K562 (cell line): ENCODE results near the gene TM7SF2. TPM values are rescaled to one million over a fixed set of nuclear protein-coding genes. Genes with fewer than 3 reads are reported as not detected.

Experiments used
- CAMTA2 ChIP-seq: fragments of 250-450 bp; sonication (Bioruptor Pico); conservative IDR thresholded peaks from 2 replicates; pipeline ENCODE4 v1.5.1; 2022
- DEAF1 ChIP-seq: fragments of 450-650 bp; formaldehyde crosslinking; IDR thresholded peaks from 2 replicates; pipeline ENCODE4 v1.4.0; 2020; ENCODE audit warnings: mild to moderate bottlenecking, moderate library complexity
- ELF2 ChIP-seq: fragments of 250-450 bp; sonication (Bioruptor Pico); IDR thresholded peaks from 2 replicates; pipeline ENCODE4 v1.5.0; 2021; ENCODE audit warnings: mild to moderate bottlenecking
- HNRNPH1 ChIP-seq: fragments of 200-400 bp; formaldehyde crosslinking; optimal IDR thresholded peaks from 2 replicates; pipeline ENCODE3; 2017; ENCODE audit warnings: low read depth, mild to moderate bottlenecking, low read length, moderate library complexity
- KDM1A ChIP-seq, 2 experiments: fragments of 450-650 bp; IDR thresholded peaks; 2 replicates each; pipeline ENCODE4 v1.6.1; 2016; ENCODE audit warnings: mild to moderate bottlenecking in 2 of 2
- L3MBTL2 ChIP-seq: fragments of 450-650 bp; IDR thresholded peaks from 2 replicates; pipeline ENCODE4 v1.6.1; 2016; ENCODE audit warnings: mild to moderate bottlenecking, moderate library complexity
- MEF2A ChIP-seq: IDR thresholded peaks from 2 replicates; pipeline ENCODE4 v1.6.1; 2011; ENCODE audit warnings: low read depth, mild to moderate bottlenecking, low read length, moderate library complexity; ENCODE audit not compliant: control insufficient read depth
- MTA2 ChIP-seq: fragments of 450-650 bp; IDR thresholded peaks from 2 replicates; pipeline ENCODE4 v1.6.1; 2016; ENCODE audit warnings: low read depth
- NR4A1 ChIP-seq, 2 experiments: fragments of 250-450 bp in 1 of 2; fragments of 450-650 bp in 1 of 2; sonication (Bioruptor Pico) in 1 of 2; IDR thresholded peaks; 2 replicates each; pipeline versions ENCODE4 v1.4.0 to v1.6.1; 2016 to 2020; ENCODE audit warnings: mild to moderate bottlenecking in 2 of 2, missing compliant biosample characterization in 1 of 2, missing genetic modification characterization in 1 of 2, moderate library complexity in 1 of 2
- NRF1 ChIP-seq, 2 experiments: fragments of 450-650 bp; IDR thresholded peaks in 1 of 2; conservative IDR thresholded peaks in 1 of 2; 2 replicates each; pipeline ENCODE4 v1.6.1; 2014; ENCODE audit warnings: mild to moderate bottlenecking in 2 of 2
- RBM14 ChIP-seq: fragments of 200-400 bp; formaldehyde crosslinking; IDR thresholded peaks from 2 replicates; pipeline ENCODE4 v1.6.1; 2018; ENCODE audit warnings: low read depth, mild to moderate bottlenecking, low read length, moderate library complexity, borderline replicate concordance; ENCODE audit not compliant: insufficient read depth
- SNRNP70 ChIP-seq: fragments of 200-400 bp; formaldehyde crosslinking; optimal IDR thresholded peaks from 2 replicates; pipeline ENCODE3; 2017; ENCODE audit warnings: low read depth, low read length
- VEZF1 ChIP-seq: fragments of 200-800 bp; sonication (Bioruptor generic); IDR thresholded peaks from 2 replicates; pipeline ENCODE4 v1.6.1; 2017; ENCODE audit warnings: missing genetic modification characterization, missing compliant biosample characterization
- ZNF699 ChIP-seq: fragments of 250-450 bp; sonication (Bioruptor Pico); IDR thresholded peaks from 2 replicates; pipeline ENCODE4 v1.8.0; 2021; ENCODE audit warnings: mild to moderate bottlenecking, moderate library complexity; ENCODE audit not compliant: insufficient replicate concordance
- polyA plus RNA-seq, 8 experiments: library from polyadenylated mRNA; depleted of rRNA in 4 of 8; stranded (reverse) in 5 of 8; unstranded in 3 of 8; fragments of >200 nt; fragmentation: Nextera tagmentation in 2 of 8; fragmentation: Illumina TruSeq in 1 of 8; extraction: Ambion mirVana in 2 of 8; extraction: Trizol in 1 of 8; gene quantifications; 2 replicates each; pipeline versions ENCODE4 v1.2.1 to v1.2.3, GENCODE V29; 2011 to 2014; ENCODE audit warnings: inconsistent platforms in 1 of 8, missing spikeins in 1 of 8
- total RNA-seq, 7 experiments: library from RNA; depleted of rRNA in 6 of 7; stranded (reverse); fragments of >200 nt in 6 of 7; fragmentation: Illumina TruSeq in 2 of 7; extraction: Trizol in 2 of 7; gene quantifications; 2 replicates each; pipeline versions ENCODE4 v1.2.1 to v1.2.3, GENCODE V29; 2011 to 2021; ENCODE audit warnings: low replicate concordance in 1 of 7
- TF ChIP-seq, protein P1 (sequence below): fragments of 250-450 bp; sonication (Bioruptor Pico); IDR thresholded peaks from 2 replicates; pipeline ENCODE4 v1.4.0; 2020

Gene TM7SF2
- total and polyA plus RNA-seq, 9 of the 15 experiments (the other 6 are each of a cell fraction or from before 2014, with no cell fraction given), result 1.2 to 22.0 (median 14.3) TPM

DNA sequence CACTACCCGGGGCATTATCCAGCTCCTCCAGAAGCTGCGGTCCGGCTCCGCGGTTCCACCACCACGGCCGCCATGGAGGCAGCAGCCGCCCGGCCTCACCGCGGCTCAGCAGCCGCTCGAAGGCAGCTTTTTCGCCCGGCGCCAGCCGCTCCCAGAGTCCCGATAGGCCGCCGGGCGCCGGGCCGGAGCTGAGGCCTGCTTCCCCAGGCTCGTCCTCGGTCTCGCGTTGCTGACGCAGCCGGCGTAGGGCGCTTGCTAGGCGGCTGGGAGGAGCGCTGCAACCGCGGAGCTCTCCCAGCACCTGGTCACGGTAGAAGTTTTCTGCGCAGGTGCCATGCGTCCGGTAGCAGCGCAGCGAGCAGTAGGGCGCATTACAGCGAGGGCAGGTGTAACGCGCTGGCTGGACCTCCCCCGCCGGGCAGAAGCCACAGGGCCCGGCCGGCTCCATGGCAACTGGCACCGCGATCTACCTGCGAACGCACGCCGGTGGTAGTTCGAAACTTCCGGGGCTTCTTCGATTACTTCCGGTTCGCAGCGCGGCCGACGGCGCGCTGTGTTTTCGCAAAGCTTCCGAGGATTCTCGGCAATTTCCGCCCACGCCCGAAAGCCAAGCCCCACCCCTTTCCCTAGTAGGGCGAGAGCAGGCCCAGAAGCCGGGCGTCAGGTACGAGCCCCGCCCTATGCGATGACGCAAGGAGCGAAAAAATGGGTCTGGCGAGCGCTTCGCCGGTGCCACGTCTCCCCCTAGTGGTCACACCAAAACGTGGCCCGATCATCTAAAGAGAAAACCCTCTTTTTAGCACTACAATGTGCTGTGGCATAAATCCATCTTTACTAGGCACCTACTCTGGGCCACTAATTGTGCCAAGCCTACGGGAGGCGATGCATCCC lies 5.8 kb downstream of the TM7SF2 start, which contains the start of gene ZNHIT2 (continued):
- TF ChIP-seq DEAF1 (CRISPR knock-in tag) (peak; percentile 100), CAMTA2 (CRISPR knock-in tag) (no peak), KDM1A (IDR thresholded peaks at IDR 0.05) (no peak), ZNF699 (CRISPR knock-in tag) (no peak), MEF2A (peak; percentile 44; the same call in 1 of the 2 replicates), VEZF1 (CRISPR knock-in tag) (peak; percentile 91), L3MBTL2 (peak; percentile 12; the same call in 1 of the 2 replicates), MTA2 (peak; percentile 78), SNRNP70 (no peak), HNRNPH1 (no peak), ELF2 (peak; percentile 69; the same call in 1 of the 2 replicates), RBM14 (no peak), NR4A1 (CRISPR knock-in tag; IDR thresholded peaks at IDR 0.05) (peak; percentile 61; the same call in 1 of the 2 replicates), NR4A1 (tag; IDR thresholded peaks at IDR 0.05) (0 out of 2 replicates have a peak, but pooled peaks have one; percentile 37), NRF1 (conservative IDR thresholded peaks at IDR 0.05 in 1 of 2, IDR thresholded peaks at IDR 0.05 in 1 of 2) (peak; percentile 78 to 80)
- TF ChIP-seq, protein P1, sequence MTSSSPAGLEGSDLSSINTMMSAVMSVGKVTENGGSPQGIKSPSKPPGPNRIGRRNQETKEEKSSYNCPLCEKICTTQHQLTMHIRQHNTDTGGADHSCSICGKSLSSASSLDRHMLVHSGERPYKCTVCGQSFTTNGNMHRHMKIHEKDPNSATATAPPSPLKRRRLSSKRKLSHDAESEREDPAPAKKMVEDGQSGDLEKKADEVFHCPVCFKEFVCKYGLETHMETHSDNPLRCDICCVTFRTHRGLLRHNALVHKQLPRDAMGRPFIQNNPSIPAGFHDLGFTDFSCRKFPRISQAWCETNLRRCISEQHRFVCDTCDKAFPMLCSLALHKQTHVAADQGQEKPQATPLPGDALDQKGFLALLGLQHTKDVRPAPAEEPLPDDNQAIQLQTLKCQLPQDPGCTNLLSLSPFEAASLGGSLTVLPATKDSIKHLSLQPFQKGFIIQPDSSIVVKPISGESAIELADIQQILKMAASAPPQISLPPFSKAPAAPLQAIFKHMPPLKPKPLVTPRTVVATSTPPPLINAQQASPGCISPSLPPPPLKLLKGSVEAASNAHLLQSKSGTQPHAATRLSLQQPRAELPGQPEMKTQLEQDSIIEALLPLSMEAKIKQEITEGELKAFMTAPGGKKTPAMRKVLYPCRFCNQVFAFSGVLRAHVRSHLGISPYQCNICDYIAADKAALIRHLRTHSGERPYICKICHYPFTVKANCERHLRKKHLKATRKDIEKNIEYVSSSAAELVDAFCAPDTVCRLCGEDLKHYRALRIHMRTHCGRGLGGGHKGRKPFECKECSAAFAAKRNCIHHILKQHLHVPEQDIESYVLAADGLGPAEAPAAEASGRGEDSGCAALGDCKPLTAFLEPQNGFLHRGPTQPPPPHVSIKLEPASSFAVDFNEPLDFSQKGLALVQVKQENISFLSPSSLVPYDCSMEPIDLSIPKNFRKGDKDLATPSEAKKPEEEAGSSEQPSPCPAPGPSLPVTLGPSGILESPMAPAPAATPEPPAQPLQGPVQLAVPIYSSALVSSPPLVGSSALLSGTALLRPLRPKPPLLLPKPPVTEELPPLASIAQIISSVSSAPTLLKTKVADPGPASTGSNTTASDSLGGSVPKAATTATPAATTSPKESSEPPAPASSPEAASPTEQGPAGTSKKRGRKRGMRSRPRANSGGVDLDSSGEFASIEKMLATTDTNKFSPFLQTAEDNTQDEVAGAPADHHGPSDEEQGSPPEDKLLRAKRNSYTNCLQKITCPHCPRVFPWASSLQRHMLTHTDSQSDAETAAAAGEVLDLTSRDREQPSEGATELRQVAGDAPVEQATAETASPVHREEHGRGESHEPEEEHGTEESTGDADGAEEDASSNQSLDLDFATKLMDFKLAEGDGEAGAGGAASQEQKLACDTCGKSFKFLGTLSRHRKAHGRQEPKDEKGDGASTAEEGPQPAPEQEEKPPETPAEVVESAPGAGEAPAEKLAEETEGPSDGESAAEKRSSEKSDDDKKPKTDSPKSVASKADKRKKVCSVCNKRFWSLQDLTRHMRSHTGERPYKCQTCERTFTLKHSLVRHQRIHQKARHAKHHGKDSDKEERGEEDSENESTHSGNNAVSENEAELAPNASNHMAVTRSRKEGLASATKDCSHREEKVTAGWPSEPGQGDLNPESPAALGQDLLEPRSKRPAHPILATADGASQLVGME (CRISPR knock-in tag), result 0 out of 2 replicates have a peak, but pooled peaks have one; percentile 33
